GM18517 (cell line): ENCODE results near the gene ANTXRL.
"Not testable (repeated sequence)": the region's sequence is repeated elsewhere in the genome, so short reads cannot be mapped to it uniquely, and the experiment has no call there.

Experiments used
- ATAC-seq: cut with Tn5 transposase; IDR thresholded peaks from one replicate; pipeline ENCODE4 v1.9.1; 2021; ENCODE audit warnings: mild to moderate bottlenecking, moderate library complexity; ENCODE audit not compliant: unreplicated experiment

The ANTXRL gene

DNA sequence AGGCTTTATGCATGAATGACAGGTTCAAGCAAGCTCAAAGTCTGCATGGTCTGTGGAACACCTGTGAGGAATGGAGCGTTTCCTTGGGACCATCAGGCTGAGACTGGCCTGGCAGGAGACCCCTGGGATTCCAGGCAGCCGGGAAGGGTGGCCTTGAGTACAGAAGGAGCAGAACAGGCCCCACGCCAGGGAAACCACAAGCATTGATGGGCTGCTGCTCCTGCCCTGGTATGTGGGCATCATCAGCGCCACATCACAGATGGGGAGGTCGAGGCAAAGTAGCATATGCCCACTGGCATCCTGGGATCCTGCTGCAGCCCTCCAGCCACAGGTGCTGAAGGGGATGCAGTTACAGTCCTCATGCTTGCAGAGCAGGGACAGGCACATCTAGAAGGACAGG is 40.9 kb downstream of the ANTXRL start:
- no peak for ATAC-seq

DNA sequence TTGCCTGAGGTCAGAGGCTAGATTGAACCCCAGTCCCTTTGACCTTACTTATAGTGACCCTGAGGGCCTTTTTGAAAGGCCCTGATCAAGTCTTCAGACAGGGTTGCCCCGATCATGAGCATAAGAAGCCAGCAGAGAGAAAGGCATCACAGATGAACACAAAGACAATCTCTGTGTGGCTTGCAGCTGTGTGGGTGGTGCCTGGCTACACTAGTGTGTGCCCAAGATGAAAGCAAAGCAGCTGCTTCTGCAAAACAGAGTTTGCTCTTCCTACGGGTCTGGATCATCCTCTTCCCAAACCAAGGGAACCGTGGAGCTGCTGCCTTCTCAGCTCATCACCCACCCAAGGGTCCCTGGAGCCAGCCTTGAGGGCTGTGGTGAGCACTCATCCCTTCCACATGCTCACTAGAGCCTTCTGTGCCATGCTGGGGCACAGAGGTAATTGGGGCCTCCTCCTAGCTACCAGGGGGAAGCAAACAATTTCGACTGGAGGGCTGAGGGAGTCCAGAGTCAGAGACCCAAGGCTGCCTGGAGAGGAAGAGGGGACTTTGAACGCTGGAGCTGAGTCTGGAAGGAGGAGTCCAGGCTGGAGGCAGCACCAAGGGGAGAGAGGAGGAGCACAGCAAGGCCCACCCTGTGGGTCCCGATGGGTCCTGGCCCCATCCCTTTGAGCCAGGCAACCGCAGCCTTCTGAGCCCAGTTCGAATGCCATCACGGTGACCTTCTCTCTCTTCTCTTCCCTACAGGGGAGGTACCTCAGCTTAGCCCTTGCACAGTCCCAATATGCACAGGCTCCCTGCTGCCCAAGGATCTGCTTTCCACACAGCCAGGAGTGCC is 42.3 kb downstream of the ANTXRL start:
- ATAC-seq, result no peak

GRCh38 chr10:46329690-46330016 is 42.9 kb downstream of the ANTXRL start:
- no peak for ATAC-seq

GRCh38 chr10:46330894-46331293 is 44.1 kb downstream of the ANTXRL start:
- no peak for ATAC-seq

GRCh38 chr10:46365484-46365883 is 78.7 kb downstream of the ANTXRL start:
- ATAC-seq, result not testable (repeated sequence)

GRCh38 chr10:46367209-46367608 is 80.4 kb downstream of the ANTXRL start:
- ATAC-seq, result not testable (repeated sequence)

DNA sequence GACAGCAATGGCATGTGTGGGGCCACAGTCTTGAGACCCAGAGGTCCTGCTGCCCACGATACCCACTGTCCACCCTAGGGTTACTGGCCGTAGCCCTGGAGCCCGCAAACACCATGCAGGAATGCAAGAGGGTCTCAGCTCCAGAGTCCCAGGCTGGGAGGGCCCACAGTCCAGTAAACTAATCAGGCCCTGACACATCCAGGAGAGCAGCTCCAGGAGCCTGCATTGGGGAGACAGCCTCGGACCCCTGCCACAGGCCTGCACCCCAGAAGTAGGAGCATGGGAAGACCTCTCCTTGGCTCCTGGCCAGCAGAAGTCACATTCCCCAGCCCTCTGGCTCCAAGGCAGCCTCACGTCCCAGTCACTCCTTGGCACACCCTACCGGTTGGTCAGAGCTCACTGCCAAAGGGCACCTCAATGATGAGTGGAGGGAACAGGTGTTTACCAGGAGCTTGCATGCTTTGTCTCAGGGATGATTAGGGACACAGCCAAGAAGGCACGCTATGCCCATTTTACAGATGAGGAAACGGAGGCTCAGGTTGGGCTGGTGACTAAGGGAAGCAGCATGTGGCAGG is 81.0 kb downstream of the ANTXRL start:
- ATAC-seq, result not testable (repeated sequence)

DNA sequence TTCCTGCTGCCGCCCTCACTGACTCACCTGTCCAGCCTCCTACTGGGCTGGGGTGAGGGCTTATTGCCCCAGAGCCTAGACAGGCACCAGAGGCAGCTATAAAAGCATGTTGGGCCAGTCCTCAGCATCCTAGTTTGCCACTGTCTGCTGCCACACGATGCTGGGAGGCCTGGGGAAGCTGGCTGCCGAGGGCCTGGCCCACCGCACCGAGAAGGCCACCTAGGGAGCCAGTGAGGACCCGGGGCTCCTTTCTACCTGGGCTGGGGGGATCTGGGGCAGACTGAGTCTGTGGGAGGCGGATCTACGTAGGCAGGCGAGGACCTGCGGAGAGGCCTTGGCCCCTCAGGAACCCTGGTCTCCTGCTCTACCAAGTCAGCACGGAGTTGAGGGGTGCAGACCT is 82.2 kb downstream of the ANTXRL start:
- ATAC-seq, result not testable (repeated sequence)

DNA sequence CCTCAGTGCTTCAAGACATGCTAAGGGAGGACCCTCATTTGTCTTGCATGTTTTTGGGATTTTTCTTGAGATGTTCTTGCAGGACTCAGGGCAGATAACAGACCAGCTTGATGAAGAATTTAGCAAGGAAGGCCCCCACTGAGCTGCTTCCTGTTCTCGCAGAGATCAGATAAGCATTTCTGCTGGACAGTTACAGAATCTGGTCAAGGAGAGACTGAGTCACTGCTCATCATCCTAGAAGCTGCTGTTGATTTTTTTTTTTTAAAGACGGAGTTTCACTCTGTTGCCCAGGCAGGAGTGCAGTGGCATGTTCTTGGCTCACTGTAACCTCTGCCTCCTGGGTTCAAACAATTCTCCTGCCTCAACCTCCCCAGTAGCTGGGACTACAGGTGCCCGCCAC is 87.6 kb downstream of the ANTXRL start:
- ATAC-seq, result not testable (repeated sequence)

DNA sequence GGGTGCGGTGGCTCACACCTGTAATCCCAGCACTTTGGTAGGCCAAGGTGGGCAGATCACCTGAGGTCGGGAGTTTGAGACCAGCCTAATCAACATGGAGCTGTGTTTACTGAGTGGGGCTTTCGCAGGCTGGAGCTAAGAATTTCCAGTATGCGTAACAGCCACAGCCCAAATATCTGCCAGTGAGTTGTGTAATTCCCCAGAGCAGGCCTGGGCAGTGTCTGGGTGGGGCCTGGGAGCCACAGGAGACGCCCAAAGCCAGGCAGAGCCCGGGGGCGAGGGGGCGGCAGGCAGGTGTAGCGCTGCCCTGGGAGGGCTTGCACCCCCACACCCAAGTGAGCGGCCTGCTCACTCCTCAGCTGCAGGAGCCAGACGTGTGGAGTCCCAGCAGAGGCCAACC is 88.6 kb downstream of the ANTXRL start, which contains the start of gene ANXA8L1:
ANXA8L1 (plus strand) TSS at position 371 of the 400 bp plus-strand sequence. CDS start 76 bp downstream, outside the sequence.
- ATAC-seq, result not testable (repeated sequence)

- ATAC-seq, result not testable (repeated sequence)
These were observed 90.2 kb downstream of the ANTXRL start for GRCh38 chr10:46377022-46377421.

- not testable (repeated sequence) for ATAC-seq
These were observed 90.9 kb downstream of the ANTXRL start for GRCh38 chr10:46377651-46378050.

- not testable (repeated sequence) for ATAC-seq
These were observed 91.3 kb downstream of the ANTXRL start for GRCh38 chr10:46378108-46378507.

- not testable (repeated sequence) for ATAC-seq
These were observed 92.5 kb downstream of the ANTXRL start for GRCh38 chr10:46379233-46379848.
